ENCODE results near the gene NRG2. TPM values are rescaled to one million over a fixed set of nuclear protein-coding genes. Genes with fewer than 3 reads are reported as not detected.

The NRG2 gene
- total and polyA plus RNA-seq, 2 of the 8 experiments (the other 6 are each of a cell fraction or from before 2014, with no cell fraction given) = 0.27 to 0.54 TPM

- H4K20me1 ChIP-seq (replicated peaks in 1 of 2; ENCODE audit: control insufficient read depth in 1 of 2, insufficient read depth in 2 of 2, low read length in 2 of 2) = peaks cover 3 to 10% of the 10 kb centered on the region in 2 experiments
- H3K27me3 ChIP-seq (replicated peaks in 1 of 4; ENCODE audit: control insufficient read depth in 3 of 4, extremely low read depth in 1 of 4, insufficient read depth in 3 of 4, low read length in 3 of 4) = peaks cover 35 to 75% (median 58%) of the 10 kb centered on the region in 4 experiments
- H3K14ac ChIP-seq (ENCODE audit: insufficient read length) = no peak overlapping the region
- no peak for TF ChIP-seq POLR2AphosphoS5 (IDR thresholded peaks at IDR 0.05; ENCODE audit: low read depth, low read length)
These were observed 138.6 kb downstream of the NRG2 start for GRCh38 chr5:139904566-139904815.

More at GRCh38 chr5:139904566-139904815, 138.6 kb downstream of the NRG2 start:
- Histone ChIP-seq H4K8ac (ENCODE audit: extremely low read depth, insufficient read depth, low read length) (no peak overlapping the region; the same call in 1 of the 2 replicates), H3K4me1 (replicated peaks in 1 of 4; ENCODE audit: control insufficient read depth in 3 of 4, insufficient read depth in 4 of 4, low read length in 3 of 4) (peaks cover 0 to 23% (median 10%) of the 10 kb centered on the region in 4 experiments; a peak in 6 of 7 replicates), H3K9ac (replicated peaks in 1 of 4; ENCODE audit: extremely low read depth in 1 of 4, low read depth in 3 of 4, low read length in 3 of 4) (no peak overlapping the region), H4K5ac (ENCODE audit: insufficient read length, low read depth, low read length) (no peak overlapping the region), H2AFZ (ENCODE audit: low read length) (peak overlapping the region; percentile 55; the same call in 1 of the 2 replicates), H3K4me2 (ENCODE audit: insufficient read depth in 1 of 2, low read depth in 2 of 2, low read length in 2 of 2) (peak overlapping the region; percentile 66 to 87), H3K79me2 (ENCODE audit: control insufficient read depth in 1 of 2, insufficient read depth in 2 of 2, low read length in 2 of 2) (no peaks in the 10 kb centered on the region), H2BK12ac (ENCODE audit: low read depth, low read length) (no peak overlapping the region), H2BK15ac (ENCODE audit: low read length) (no peak overlapping the region; the same call in 1 of the 2 replicates), H3K18ac (ENCODE audit: extremely low read depth, low read length) (peak overlapping the region; percentile 20; the same call in 1 of the 2 replicates), H3K23ac (ENCODE audit: insufficient read length) (no peak overlapping the region), H4K91ac (replicated peaks; ENCODE audit: insufficient read length, low read length) (peak overlapping the region; percentile 32), H2AK5ac (ENCODE audit: low read depth, low read length) (no peak overlapping the region), H3K4me3 (ENCODE audit: extremely low read depth in 1 of 4, insufficient read depth in 2 of 4, low read depth in 3 of 4, low read length in 4 of 4) (peak overlapping the region; percentile 37 to 81 (median 59)), H2BK20ac (ENCODE audit: low read length) (no peak overlapping the region), H3K27ac (ENCODE audit: low read depth, low read length) (no peak overlapping the region), H3K9me3 (ENCODE audit: insufficient read depth in 2 of 2, low read depth in 1 of 2, low read length in 1 of 2) (no peaks in the 10 kb centered on the region), H3K23me2 (ENCODE audit: low read depth, low read length) (peaks cover 13% of the 10 kb centered on the region; the same call in 1 of the 2 replicates), H2BK120ac (replicated peaks; ENCODE audit: low read depth, low read length) (no peak overlapping the region), H3K56ac (replicated peaks; ENCODE audit: insufficient read length, low read depth, low read length) (no peak overlapping the region), H3K79me1 (ENCODE audit: low read depth, low read length) (no peaks in the 10 kb centered on the region), H3K4ac (replicated peaks; ENCODE audit: insufficient read length, low read depth, low read length) (no peak overlapping the region), H3K36me3 (ENCODE audit: control insufficient read depth in 2 of 4, insufficient read depth in 4 of 4, low read length in 3 of 4) (no peaks in the 10 kb centered on the region), H2BK5ac (ENCODE audit: low read depth, low read length) (peak overlapping the region; percentile 66; the same call in 1 of the 2 replicates)
- CTCF ChIA-PET (ENCODE audit: partially characterized antibody) = interaction anchor here (1.2 to 16.4 kb wide), 3 partner anchors 11 to 66 kb away, joined by 3 to 181 read pairs (median 11); no protein-coding TSS in a partner anchor
- no peak for FAIRE-seq
- no peak for DNase-seq (ENCODE audit: low read depth in 1 of 2, low spot score in 2 of 2)
- POLR2A ChIA-PET (ENCODE audit: partially characterized antibody) = interaction anchor here (0.9 to 1.6 kb wide), 3 partner anchors 46 to 442 kb away, joined by 3 read pairs; partner anchors contain the start of gene HBEGF
- 3% methylated on average over 5 of the region's 17 CpGs; no CpG with 5 or more reads in 1 of the 2 experiments for WGBS, 2 experiments (ENCODE audit: extremely low coverage in 1 of 2, insufficient coverage in 1 of 2, insufficient read length in 1 of 2, insufficient replicate concordance in 2 of 2, low coverage in 1 of 2, low lambda C conversion rate in 2 of 2, missing lambda C conversion rate in 1 of 2)

Data from H1 (cell line).